ENCODE measurements around the gene LUM.
"Not testable (repeated sequence)": the region's sequence is repeated elsewhere in the genome, so short reads cannot be mapped to it uniquely, and the experiment has no call there.

LUM gene

GRCh38 chr12:91109581-91110310 lies 1.5 kb downstream of the LUM start:
- no peak for DNase-seq (ENCODE audit: low read depth)

GRCh38 chr12:91109148-91109564 lies 2.1 kb downstream of the LUM start:
- peak; percentile 89 for DNase-seq (ENCODE audit: low read depth)

- DNase-seq (ENCODE audit: low read depth): no peak
These were observed 3.0 kb downstream of the LUM start for GRCh38 chr12:91108196-91108755.

GRCh38 chr12:91106283-91106682 lies 5.0 kb downstream of the LUM start:
- DNase-seq (ENCODE audit: low read depth): no peak

- peak; percentile 40 for DNase-seq (ENCODE audit: low read depth)
These were observed 5.5 kb downstream of the LUM start for GRCh38 chr12:91105807-91106206.

- no peak for DNase-seq (ENCODE audit: low read depth)
These were observed 6.4 kb downstream of the LUM start for GRCh38 chr12:91104812-91105466.

- DNase-seq (ENCODE audit: low read depth): no peak
These were observed 7.7 kb downstream of the LUM start for GRCh38 chr12:91103624-91104023.

GRCh38 chr12:91103101-91103500 lies 8.2 kb downstream of the LUM start:
- no peak for DNase-seq (ENCODE audit: low read depth)

GRCh38 chr12:91100906-91101305 lies 10.4 kb downstream of the LUM start:
- DNase-seq (ENCODE audit: low read depth): peak; percentile 72

GRCh38 chr12:91099836-91100235 lies 11.5 kb downstream of the LUM start:
- DNase-seq (ENCODE audit: low read depth): no peak

GRCh38 chr12:91099341-91099740 lies 12.0 kb downstream of the LUM start:
- peak; percentile 13 for DNase-seq (ENCODE audit: low read depth)

- peak; percentile 94 for DNase-seq (ENCODE audit: low read depth)
These were observed 12.4 kb downstream of the LUM start for GRCh38 chr12:91098941-91099340.

- DNase-seq (ENCODE audit: low read depth): no peak
These were observed 12.8 kb downstream of the LUM start for GRCh38 chr12:91098461-91098860.

- DNase-seq (ENCODE audit: low read depth): no peak
These were observed 16.3 kb downstream of the LUM start for GRCh38 chr12:91094957-91095356.

GRCh38 chr12:91094032-91094662 lies 17.1 kb downstream of the LUM start:
- DNase-seq (ENCODE audit: low read depth): no peak

GRCh38 chr12:91093341-91093740 lies 18.0 kb downstream of the LUM start:
- no peak for DNase-seq (ENCODE audit: low read depth)

GRCh38 chr12:91091916-91092715 lies 19.2 kb downstream of the LUM start:
- peak; percentile 57 for DNase-seq (ENCODE audit: low read depth)

GRCh38 chr12:91089953-91090352 lies 21.3 kb downstream of the LUM start:
- DNase-seq (ENCODE audit: low read depth): not testable (repeated sequence)

- DNase-seq (ENCODE audit: low read depth): no peak
These were observed 31.3 kb downstream of the LUM start for GRCh38 chr12:91080041-91080440.

GRCh38 chr12:91078501-91078900 lies 32.8 kb downstream of the LUM start:
- DNase-seq (ENCODE audit: low read depth): no peak

- DNase-seq (ENCODE audit: low read depth): no peak
These were observed 33.9 kb downstream of the LUM start for GRCh38 chr12:91077228-91077954.
